HepG2 (cell line): ENCODE results near the gene MLN.

ENCODE experiments used
- EZH2 ChIP-seq: conservative IDR thresholded peaks from 2 replicates; pipeline ENCODE4 v1.6.1; 2012; ENCODE audit warnings: mild to moderate bottlenecking, low read depth, low read length, moderate library complexity
- GABPA ChIP-seq, 2 experiments: IDR thresholded peaks; 2 replicates each; pipeline ENCODE4 v1.6.1; 2011 to 2016; ENCODE audit warnings: low read depth in 2 of 2, low read length in 1 of 2, missing biosample characterization in 1 of 2, missing genetic modification characterization in 1 of 2
- HNRNPL ChIP-seq: fragments of 200-400 bp; formaldehyde crosslinking; IDR thresholded peaks from 2 replicates; pipeline ENCODE4 v1.6.1; 2017; ENCODE audit warnings: mild to moderate bottlenecking, low read depth, low read length
- KDM5B ChIP-seq: sonication (generic); formaldehyde crosslinking; IDR thresholded peaks from 2 replicates; pipeline ENCODE4 v1.4.0; 2020; ENCODE audit warnings: missing genetic modification reagents, mild to moderate bottlenecking, borderline replicate concordance
- POLR2A ChIP-seq, 2 experiments: IDR thresholded peaks; 2 replicates each; pipeline ENCODE4 v1.6.1; 2011; ENCODE audit warnings: low read depth in 2 of 2, low read length in 2 of 2, mild to moderate bottlenecking in 1 of 2, moderate library complexity in 1 of 2; ENCODE audit not compliant: insufficient read depth in 1 of 2
- SMC3 ChIP-seq: IDR thresholded peaks from 2 replicates; pipeline ENCODE4 v1.6.1; 2011; ENCODE audit warnings: low read length, improper control_type of control experiment
- ZMYM4 ChIP-seq: sonication (generic); formaldehyde crosslinking; IDR thresholded peaks from 2 replicates; pipeline ENCODE4 v1.8.1; 2023; ENCODE audit warnings: mild to moderate bottlenecking, missing genetic modification reagents
- TF ChIP-seq, protein P1 (sequence below): sonication (generic); formaldehyde crosslinking; IDR thresholded peaks from 2 replicates; pipeline ENCODE4 v1.5.0; 2020; ENCODE audit warnings: mild to moderate bottlenecking, missing genetic modification reagents
- TF ChIP-seq, protein P2 (sequence below): sonication (generic); formaldehyde crosslinking; IDR thresholded peaks from 2 replicates; pipeline ENCODE4 v1.5.0; 2020; ENCODE audit warnings: mild to moderate bottlenecking, missing genetic modification reagents, moderate library complexity
- TF ChIP-seq, protein P3 (sequence below): IDR thresholded peaks from 2 replicates; pipeline ENCODE4 v1.6.1; 2016; ENCODE audit warnings: low read depth, missing genetic modification reagents, missing compliant biosample characterization

DNA sequence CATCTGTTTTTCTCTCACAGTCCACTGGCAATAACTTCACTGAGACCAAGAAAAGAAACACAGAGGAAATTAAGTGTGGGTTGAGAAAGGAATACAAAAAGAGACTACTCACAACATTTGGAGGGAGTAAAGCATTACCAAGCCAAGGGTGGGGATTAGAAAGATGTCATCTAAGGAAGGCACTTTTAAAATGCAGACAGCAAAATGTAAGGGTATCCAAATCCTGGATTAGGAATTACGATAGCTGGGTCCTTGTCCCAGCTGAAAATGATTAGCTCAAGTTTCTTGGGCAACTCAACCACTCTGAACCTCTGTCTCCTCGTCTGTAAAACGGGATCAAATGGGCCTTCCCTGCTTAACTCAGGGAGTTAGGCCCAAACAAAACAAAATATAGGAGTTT, 17.1 kb downstream of the MLN start:
- TF ChIP-seq HNRNPL, result no peak
- no peak for TF ChIP-seq ZMYM4 (CRISPR knock-in tag)
- TF ChIP-seq, protein P1, sequence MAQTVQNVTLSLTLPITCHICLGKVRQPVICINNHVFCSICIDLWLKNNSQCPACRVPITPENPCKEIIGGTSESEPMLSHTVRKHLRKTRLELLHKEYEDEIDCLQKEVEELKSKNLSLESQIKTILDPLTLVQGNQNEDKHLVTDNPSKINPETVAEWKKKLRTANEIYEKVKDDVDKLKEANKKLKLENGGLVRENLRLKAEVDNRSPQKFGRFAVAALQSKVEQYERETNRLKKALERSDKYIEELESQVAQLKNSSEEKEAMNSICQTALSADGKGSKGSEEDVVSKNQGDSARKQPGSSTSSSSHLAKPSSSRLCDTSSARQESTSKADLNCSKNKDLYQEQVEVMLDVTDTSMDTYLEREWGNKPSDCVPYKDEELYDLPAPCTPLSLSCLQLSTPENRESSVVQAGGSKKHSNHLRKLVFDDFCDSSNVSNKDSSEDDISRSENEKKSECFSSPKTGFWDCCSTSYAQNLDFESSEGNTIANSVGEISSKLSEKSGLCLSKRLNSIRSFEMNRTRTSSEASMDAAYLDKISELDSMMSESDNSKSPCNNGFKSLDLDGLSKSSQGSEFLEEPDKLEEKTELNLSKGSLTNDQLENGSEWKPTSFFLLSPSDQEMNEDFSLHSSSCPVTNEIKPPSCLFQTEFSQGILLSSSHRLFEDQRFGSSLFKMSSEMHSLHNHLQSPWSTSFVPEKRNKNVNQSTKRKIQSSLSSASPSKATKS, result no peak
- TF ChIP-seq, protein P2, sequence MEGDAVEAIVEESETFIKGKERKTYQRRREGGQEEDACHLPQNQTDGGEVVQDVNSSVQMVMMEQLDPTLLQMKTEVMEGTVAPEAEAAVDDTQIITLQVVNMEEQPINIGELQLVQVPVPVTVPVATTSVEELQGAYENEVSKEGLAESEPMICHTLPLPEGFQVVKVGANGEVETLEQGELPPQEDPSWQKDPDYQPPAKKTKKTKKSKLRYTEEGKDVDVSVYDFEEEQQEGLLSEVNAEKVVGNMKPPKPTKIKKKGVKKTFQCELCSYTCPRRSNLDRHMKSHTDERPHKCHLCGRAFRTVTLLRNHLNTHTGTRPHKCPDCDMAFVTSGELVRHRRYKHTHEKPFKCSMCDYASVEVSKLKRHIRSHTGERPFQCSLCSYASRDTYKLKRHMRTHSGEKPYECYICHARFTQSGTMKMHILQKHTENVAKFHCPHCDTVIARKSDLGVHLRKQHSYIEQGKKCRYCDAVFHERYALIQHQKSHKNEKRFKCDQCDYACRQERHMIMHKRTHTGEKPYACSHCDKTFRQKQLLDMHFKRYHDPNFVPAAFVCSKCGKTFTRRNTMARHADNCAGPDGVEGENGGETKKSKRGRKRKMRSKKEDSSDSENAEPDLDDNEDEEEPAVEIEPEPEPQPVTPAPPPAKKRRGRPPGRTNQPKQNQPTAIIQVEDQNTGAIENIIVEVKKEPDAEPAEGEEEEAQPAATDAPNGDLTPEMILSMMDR (CRISPR knock-in tag), result no peak
- TF ChIP-seq, protein P3, sequence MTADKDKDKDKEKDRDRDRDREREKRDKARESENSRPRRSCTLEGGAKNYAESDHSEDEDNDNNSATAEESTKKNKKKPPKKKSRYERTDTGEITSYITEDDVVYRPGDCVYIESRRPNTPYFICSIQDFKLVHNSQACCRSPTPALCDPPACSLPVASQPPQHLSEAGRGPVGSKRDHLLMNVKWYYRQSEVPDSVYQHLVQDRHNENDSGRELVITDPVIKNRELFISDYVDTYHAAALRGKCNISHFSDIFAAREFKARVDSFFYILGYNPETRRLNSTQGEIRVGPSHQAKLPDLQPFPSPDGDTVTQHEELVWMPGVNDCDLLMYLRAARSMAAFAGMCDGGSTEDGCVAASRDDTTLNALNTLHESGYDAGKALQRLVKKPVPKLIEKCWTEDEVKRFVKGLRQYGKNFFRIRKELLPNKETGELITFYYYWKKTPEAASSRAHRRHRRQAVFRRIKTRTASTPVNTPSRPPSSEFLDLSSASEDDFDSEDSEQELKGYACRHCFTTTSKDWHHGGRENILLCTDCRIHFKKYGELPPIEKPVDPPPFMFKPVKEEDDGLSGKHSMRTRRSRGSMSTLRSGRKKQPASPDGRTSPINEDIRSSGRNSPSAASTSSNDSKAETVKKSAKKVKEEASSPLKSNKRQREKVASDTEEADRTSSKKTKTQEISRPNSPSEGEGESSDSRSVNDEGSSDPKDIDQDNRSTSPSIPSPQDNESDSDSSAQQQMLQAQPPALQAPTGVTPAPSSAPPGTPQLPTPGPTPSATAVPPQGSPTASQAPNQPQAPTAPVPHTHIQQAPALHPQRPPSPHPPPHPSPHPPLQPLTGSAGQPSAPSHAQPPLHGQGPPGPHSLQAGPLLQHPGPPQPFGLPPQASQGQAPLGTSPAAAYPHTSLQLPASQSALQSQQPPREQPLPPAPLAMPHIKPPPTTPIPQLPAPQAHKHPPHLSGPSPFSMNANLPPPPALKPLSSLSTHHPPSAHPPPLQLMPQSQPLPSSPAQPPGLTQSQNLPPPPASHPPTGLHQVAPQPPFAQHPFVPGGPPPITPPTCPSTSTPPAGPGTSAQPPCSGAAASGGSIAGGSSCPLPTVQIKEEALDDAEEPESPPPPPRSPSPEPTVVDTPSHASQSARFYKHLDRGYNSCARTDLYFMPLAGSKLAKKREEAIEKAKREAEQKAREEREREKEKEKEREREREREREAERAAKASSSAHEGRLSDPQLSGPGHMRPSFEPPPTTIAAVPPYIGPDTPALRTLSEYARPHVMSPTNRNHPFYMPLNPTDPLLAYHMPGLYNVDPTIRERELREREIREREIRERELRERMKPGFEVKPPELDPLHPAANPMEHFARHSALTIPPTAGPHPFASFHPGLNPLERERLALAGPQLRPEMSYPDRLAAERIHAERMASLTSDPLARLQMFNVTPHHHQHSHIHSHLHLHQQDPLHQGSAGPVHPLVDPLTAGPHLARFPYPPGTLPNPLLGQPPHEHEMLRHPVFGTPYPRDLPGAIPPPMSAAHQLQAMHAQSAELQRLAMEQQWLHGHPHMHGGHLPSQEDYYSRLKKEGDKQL (CRISPR knock-in tag), result no peak
- no peak for TF ChIP-seq GABPA (IDR thresholded peaks at IDR 0.05; ENCODE audit: low read depth, low read length)
- no peak for TF ChIP-seq GABPA (CRISPR knock-in tag; IDR thresholded peaks at IDR 0.05; ENCODE audit: low read depth)
- TF ChIP-seq KDM5B (CRISPR knock-in tag), result no peak
- no peak for TF ChIP-seq SMC3
- TF ChIP-seq EZH2, result no peak
- TF ChIP-seq POLR2A (IDR thresholded peaks at IDR 0.05; ENCODE audit: insufficient read depth in 1 of 2, low read depth in 2 of 2, low read length in 2 of 2), result no peak
